ENCODE data around the gene ARL13B.
"Not testable (repeated sequence)": the region's sequence is repeated elsewhere in the genome, so short reads cannot be mapped to it uniquely, and the experiment has no call there.

The ARL13B gene

DNA sequence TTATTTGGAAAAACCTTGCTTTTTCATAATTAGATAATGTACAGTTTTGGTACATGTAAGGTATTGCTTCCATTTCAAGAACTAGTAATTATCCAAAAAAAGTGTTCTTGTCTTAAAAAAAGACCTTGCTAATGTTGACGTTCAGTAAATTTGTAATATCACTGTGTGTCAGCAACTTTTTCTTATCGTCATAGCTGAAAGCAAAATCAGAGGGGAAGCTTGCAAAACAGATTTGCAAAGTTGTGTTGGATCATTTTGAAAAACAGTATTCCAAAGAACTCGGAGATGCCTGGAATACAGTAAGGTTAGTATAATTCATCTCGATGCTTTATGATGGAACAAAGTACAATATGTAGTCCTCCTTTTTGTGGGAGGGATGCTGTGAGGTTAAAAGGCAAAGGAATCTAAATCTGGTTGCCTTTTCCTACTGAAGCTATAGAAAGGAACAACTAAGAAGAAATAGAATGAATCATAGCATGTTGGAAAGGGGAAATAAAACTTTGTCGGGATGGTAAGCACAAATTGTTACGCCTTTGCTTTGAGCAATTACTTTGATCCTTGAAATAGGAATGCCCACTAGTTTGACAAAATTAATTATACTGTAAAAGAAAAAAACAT is 84.4 kb downstream of the ARL13B start:
- no peak for DNase-seq

DNA sequence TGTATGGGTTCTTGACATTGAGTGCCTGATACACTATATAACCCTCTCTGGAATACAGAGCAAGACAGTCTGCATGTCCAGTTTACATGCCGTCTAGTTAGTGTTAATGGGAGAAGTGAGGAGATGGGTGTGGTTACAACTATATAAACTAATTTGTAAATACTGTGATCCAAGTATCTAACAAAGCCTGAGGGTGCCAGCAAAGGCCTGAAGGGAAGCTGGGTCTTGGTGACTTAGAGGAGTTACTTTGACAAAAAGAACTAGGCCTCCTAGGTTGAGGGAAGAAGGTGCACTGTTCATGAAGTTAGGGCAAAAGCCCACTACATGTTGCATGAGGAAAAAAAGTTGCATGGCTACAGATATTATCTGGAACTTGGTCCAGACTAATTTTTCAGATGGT is 85.2 kb downstream of the ARL13B start:
- no peak for DNase-seq

DNA sequence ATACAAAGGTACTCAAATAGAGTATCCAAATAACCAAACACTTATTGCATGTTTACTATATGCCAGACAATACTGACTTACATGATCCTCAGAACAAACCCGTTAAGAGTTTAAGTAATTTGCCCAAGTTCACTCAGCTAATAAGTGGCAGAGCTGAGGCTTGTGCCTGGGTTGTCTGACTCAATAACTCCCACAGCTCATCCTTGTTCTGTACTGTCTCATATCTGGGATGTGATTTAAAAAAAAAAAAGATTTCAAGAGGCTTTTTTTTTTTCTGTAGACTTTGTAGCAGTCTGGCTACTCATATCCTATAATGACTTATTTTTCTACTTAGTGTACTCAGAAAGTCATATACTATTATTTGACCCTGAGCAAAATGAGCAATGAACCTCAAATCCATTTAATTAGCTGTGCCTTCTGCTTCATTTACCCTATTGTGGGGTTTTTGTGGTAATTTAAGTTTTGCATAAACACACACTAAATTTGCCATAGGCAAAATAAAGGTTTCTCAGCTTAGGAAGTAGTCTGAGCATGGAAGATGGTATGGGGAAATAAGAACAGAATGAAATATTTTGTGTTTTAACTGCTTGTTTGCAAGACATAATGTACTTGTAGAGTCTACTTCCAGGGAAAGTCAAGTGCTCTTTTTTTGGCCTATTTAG is 86.0 kb downstream of the ARL13B start:
- DNase-seq: no peak

DNA sequence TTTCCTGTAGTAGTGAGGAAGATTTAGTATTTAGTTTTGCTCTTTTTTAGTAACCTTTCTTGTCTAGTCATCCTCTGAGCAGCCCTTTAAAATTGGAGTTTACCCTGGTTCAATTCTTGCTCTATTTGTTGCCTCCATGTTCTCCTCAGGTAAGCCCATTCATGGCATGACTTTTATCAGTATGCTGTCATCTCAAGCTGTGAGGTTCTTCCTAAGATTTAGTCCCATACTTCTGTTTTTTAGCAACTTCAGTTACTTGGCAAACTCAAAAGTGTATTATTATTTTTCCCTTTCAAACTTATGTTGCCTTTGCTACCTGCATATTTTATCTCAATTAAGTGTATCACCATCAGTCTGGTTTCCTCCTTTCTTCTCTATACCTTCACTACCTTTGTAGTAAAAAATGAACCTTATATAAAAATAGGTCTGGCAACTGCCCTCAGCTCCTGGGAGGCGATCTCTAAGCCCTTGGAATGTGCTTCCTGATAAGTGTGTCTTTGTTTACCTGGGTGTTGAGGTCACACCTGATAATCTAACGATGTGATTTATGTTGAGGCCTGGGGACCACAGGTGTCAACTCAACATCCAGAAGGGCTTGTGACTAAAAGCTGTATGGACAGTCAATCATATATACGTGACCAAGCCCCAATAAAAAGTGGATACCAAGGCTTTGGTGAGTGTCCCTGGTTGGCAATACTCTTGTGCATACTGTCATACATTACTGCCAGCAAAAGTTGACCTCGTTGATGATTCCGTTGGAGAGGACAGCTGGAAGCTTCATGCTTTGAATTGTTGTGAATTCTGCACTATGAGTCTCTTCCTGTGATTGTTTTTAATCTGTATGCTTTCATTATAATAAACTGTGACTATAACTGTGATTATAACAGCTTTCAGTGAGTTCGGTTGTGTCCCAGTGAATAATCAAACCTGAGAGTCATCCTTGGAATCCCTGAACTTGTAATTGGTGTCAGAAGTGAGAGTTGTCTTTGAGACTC is 86.8 kb downstream of the ARL13B start:
- DNase-seq: no peak

DNA sequence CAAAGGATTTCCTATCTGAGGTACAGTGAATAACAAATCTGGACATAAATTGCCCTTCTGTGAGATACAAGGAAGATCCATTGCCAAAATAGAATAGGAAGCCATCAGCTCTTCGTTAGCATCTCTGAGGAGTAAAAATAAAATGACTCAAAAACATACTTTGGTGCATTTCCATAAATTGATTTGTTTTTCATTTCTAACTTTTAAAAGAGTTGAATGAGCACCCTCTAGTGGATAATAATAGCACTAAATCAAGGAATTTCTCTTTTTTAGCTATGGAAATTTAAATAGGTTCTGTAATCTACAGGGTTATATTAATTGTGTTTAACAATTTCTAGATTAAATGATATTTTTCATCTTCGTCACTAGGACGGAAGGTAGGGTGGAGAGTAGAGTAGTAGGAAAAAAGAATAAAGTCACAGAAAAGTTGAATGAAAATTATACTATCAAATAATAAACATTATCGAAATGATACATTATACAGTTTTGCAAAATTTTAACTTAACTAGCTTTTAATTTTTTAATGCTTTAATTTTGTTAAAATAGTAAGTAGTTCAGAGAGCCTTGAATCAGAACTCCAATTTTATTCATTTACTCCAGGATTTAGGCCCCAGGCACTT is 89.3 kb downstream of the ARL13B start:
- DNase-seq: no peak

DNA sequence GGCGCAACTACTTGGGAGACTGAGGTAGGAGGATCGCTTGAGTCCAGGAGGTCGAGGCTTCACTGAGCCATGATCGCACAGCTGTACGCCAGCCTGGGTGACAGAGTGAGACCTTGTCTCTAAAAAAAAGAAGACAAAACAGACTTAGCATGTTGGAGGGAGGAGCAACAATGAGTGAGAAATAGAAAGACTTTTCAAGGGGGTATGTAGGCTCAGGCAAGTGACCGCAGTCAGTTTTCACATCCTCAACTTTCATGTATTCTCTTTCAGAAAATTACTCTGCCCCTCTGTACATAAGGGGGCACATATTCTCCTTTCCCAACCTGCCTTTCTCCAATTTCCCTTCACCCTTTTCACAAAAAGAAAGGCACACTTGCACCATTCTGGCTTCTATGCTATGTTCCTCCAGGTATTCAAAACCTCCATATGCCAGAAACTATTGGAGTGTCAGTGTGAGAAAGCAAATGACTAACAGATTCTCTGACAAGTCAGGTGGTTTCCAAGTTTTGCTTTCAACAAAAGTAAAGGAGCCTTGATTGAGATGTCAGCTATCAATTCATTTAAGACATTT is 90.5 kb downstream of the ARL13B start:
- DNase-seq: no peak

DNA sequence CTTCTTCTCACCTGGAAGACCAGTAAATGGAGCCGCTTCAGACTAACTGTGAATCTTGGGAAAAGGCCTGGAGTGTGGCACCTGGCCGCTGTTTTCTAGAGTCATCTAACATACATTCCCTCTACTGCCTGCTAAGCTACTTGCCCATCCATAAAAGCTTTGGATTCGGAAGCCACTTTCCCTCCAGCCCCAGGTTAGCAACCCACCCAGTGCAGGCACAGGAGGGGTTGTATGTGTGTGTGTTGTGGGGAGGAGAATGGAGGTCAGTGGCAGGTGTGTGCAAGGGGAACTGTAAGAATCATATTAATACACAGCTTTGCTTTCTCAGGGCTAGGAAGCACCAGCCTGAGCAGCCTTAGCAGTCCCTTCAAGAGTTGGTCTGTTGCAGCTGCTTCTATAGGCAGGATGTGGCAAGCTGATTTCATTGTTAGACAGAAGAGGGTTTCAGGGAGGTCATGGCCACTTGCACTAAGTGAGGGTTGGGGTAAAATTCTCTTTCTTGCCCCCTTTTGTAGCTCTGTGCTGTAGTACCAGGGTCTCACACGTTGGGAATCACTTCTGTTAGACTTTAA is 91.8 kb downstream of the ARL13B start:
- DNase-seq: no peak

DNA sequence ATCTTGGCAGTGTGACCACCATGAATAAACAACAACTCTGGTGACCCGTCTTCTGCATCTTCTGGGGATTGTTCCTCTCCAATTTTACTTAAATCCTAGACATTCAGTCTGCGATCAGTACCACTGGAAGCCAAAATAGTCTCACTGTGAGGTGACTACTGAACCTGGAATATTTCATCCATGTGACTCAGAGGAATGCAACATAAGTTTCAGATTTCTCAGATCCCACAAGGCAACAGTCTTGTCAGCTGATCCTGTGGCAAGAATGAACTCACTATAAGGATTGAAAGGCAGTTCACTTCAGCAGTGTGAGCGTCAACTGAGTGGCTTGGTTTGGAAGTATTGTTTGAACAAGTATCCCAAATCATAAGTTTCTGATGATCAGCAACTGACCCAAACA is 96.1 kb downstream of the ARL13B start:
- no peak for DNase-seq

DNA sequence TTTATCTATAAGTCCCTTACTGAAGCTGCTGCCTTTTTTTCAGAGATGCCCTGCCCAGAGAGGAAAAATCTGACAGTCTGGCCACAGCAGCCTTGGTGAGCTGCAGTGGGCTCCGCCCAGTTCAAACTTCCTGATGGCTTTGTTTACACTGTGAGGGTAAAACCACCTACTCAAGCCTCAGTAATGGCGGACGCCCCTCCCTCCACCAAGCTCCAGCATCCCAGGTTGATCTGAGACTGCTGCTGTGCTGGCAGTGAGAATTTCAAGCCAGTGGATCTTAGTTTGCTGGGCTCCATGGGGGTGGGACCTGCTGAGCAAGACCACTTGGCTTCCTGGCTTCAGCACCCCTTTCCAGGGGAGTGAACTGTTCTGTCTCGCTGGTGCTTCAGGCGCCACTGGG is 100.6 kb downstream of the ARL13B start:
- not testable (repeated sequence) for DNase-seq

DNA sequence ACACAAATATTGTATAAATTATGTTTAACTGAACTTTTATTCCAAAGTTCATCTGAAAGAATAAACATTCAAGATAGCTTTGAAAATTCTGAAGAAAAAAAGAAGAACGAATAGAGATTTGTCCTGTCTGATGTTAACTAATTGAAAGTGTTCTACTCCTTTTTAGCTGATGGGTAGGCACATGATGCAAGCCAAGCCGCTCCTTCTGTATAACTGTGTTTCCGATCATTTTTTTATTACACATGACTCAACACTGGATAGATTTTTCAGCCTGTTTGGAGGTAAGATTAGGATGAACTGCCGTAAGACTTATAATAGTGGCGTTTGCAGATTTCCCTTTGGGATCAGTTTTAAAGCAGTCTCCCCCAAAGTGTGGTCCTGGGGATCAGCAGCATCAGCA is 101.9 kb downstream of the ARL13B start:
- DNase-seq: no peak

DNA sequence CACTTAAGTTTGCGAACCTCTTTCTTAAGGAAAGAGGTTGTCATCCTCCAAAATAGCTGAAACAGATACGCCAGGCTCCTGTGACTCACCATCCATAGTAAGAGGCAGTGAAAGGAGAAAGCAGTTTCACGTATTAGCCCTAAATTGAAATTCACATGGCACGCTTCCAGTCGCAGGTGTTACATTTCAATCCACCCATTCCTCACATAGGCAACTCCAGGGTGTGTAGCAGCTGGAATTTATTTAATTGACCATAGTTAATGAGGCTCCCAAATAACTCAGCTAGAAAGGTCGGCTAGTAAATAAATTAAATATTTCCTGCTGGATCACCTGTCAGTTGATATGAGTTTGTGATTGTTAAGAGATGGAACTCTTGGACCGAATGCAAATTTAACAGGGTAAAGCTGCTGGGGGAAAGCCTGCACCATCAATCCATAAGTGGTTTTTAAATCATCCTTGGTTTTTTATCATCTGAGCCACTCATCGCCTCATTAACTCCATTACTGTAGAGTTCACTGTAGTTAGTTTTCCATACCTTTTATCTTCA is 102.5 kb downstream of the ARL13B start:
- no peak for DNase-seq

DNA sequence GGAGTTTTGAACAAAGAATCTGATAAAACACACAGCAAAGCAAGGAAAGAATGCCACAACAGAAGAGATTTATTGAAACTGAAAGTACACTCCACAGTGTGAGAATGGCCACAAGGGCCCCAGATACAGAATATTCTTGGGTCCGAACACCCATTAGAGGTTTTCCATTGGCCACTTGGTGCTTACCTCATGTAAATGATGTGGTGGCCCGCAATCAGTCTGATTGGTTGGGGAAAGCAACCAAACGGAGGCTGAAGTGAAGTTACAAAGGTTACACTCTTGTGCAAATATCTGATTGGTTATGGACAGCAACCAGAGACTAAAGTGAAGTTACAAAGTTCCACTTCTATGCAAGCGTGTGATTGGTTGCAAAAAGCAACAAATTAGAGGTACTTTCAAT is 103.3 kb downstream of the ARL13B start:
- DNase-seq: no peak

DNA sequence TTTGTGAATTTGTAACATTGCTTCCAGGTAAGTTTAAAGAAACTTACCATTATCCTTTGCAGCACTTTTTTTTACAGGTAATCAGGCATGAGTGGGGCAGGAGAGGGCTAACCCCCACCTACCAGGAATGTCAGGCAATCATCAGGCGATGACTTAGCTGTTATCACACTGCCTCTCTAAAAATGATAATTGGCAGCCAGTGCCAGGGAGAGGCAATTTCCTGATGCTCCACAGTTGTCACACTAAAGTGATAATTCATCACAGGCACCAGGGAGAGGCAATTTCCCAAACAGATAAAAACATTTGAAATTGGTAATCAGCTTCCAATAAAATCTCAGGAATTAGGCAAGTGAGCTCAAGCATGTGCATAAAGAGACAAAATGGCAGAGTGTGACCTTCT is 109.2 kb downstream of the ARL13B start:
- DNase-seq: no peak

DNA sequence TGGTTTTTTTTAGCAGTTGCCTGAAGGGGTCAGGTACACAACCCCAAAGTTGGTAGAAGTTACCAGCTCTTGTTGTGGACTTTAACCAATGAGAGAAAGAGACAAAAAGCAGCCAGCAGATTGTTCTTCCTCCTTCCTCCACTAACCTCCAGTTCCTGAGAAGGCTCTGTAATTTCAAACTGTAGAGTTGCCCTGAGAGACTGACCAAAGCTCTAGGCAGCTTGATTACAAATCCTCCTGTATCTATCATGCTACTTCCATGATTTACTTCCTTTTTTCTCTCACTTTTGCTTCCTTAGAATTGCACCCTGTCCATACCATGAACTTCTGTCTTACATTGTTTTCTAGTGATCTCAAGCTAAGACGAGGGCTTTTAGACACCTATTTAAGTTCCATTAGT is 112.1 kb downstream of the ARL13B start:
- DNase-seq: no peak

DNA sequence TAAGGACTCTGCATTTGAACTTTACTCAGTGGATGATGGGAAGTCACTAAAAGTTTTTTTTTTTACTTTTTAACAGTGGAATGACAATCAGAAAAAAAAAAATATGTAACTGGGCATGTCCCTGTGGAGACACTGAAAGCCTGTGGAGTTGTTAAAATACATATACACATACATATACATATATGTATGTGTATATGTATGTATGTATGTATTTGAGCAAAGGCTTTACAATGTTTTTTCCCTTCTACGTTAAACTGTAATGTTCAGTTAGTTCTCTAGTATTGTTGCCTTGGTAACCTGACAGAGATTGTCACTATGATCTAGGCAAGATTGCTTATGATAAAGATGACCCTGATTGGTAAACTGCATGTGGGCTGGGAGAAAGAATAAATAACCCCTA is 113.2 kb downstream of the ARL13B start:
- no peak for DNase-seq

DNA sequence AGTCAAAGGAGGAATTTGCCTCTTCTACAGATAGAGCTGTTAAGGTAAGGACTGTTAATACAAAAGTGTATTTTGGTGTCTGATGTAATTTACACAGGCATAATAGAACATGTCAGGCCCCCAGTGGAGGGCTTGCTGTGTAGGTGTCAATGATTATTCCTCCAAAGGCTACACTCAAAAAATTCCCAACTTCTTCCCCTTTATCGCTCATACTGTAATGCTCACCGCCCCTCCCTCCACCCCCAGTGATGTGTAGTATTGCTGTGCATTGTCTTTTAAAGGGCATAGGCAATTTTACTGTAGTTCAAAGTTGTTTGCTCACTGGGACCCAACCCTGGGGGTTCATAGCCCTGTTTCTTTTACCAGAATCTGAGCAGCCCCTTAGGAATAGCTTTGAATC is 115.2 kb downstream of the ARL13B start:
- no peak for DNase-seq

DNA sequence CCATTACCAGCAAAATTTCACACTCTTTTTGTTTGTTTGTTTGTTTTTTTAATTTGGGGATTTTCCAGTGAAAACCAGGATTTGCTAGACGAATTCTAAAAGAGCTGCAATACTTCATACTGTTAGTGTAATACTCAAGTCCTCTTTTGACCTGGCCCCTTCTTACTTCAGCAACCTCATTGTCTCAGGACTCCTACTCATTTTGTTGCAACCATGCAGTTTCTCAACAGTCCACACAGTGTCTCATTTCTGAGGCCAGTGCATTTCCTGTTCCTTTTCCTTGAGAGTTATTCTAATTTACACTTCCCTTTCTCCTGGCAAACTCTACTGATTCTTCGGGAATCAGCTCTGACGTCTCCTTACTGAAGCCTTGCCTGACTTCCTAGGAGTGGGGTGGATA is 118.5 kb downstream of the ARL13B start:
- DNase-seq: no peak

DNA sequence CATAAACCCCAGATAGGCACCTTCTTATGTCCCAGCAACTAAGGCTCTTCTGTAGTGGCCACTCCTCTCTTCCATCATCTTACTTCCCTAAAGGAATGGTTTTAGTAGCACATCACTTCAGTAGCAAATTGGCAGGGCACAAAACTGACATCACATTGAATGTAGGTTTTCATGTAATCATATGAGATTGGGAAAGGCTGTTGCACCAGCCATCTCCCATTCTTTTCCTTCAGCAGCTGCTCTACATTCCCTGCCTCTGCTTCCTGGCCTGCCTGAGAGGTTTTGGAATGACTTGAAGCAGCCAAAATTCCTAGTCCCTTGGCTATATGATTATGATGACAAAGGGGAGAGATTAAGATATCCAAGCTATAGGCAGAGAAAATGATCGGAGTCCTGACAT is 119.4 kb downstream of the ARL13B start:
- DNase-seq: no peak

DNA sequence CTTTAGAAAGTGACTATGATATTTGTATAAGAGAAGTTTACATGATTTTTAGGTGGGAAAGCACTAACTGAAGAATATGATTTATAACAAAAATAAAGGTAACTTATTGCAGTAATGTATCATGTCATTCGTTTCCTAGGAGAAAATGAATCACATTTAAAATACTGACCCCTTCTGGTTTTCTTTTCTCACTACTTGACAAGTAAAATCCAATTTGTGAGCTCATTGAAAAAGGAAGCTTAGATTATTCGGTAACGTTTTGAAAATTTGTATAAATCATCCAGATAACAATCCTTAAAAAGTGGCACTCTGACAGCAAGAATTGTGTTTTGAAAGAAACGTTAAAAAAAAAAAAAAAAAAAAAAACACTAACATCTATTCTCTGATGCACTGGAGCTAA is 121.9 kb downstream of the ARL13B start:
- DNase-seq: no peak

All from stimulated activated CD8-positive, alpha-beta memory T cell treated with anti-CD3 and anti-CD28 coated beads, Interleukin-4, amount 100 ng/mL, for 48 hours (primary cell).